ENCODE results near the gene DHRS7C. TPM values are rescaled to one million over a fixed set of nuclear protein-coding genes. Genes with fewer than 3 reads are reported as not detected.

The DHRS7C gene
- polyA plus RNA-seq, 1 donor (not counting 4 experiments of a cell fraction or from before 2014, with no cell fraction given) = not detected

GRCh38 chr17:9811086-9811485 is 19.7 kb upstream of the DHRS7C start:
- no peak for DNase-seq (ENCODE audit: low read depth, low spot score)
- Histone ChIP-seq H3K4me1 (ENCODE audit: control insufficient read depth, extremely low read depth, insufficient read depth, low read length) (no peaks in the 10 kb centered on the region), H2AFZ (ENCODE audit: control insufficient read depth, low read length) (no peak overlapping the region), H3K9ac (ENCODE audit: control insufficient read depth, extremely low read depth, insufficient read depth, low read length) (no peak overlapping the region), H3K9me3 (ENCODE audit: control insufficient read depth, low read depth, low read length) (no peaks in the 10 kb centered on the region), H3K79me2 (ENCODE audit: control insufficient read depth, insufficient read depth, low read length) (no peaks in the 10 kb centered on the region), H3K27ac (ENCODE audit: control insufficient read depth, insufficient read depth, low read length) (no peak overlapping the region), H3K27me3 (ENCODE audit: control insufficient read depth, extremely low read depth, insufficient read depth, low read length) (no peaks in the 10 kb centered on the region), H3K9me1 (ENCODE audit: control insufficient read depth, extremely low read depth, insufficient read depth, low read length) (no peaks in the 10 kb centered on the region), H3K4me3 (ENCODE audit: control insufficient read depth in 2 of 3, extremely low read depth in 1 of 3, insufficient read depth in 2 of 3, low read depth in 1 of 3, low read length in 3 of 3) (no peak overlapping the region), H3K4me2 (ENCODE audit: control insufficient read depth, extremely low read depth, insufficient read depth, low read depth, low read length) (no peak overlapping the region), H3K36me3 (ENCODE audit: control insufficient read depth in 2 of 2, extremely low read depth in 1 of 2, insufficient read depth in 2 of 2, low read length in 2 of 2) (no peaks in the 10 kb centered on the region), H4K20me1 (ENCODE audit: control insufficient read depth, extremely low read depth, insufficient read depth, low read length) (no peaks in the 10 kb centered on the region)
- dilution Hi-C loops (cut with MboI; ENCODE audit: extremely low pct_ligation_motif_present, low sequenced_read_pairs) = no loop called here
- no peak for TF ChIP-seq CTCF (optimal IDR thresholded peaks at IDR 0.05 in 1 of 3, IDR thresholded peaks at IDR 0.05 in 1 of 3, conservative IDR thresholded peaks at IDR 0.05 in 1 of 3; ENCODE audit: extremely low read depth in 1 of 3, insufficient read depth in 2 of 3, low read length in 3 of 3)
- TF ChIP-seq EZH2 (IDR thresholded peaks at IDR 0.05; ENCODE audit: low read length) = no peak
- FAIRE-seq = no peak

GRCh38 chr17:9810100-9810949 is 18.9 kb upstream of the DHRS7C start:
- no peaks in the 10 kb centered on the region for H3K79me2 ChIP-seq (ENCODE audit: control insufficient read depth, insufficient read depth, low read length)
- H3K27ac ChIP-seq (ENCODE audit: control insufficient read depth, insufficient read depth, low read length) = no peak overlapping the region
- no peak overlapping the region for H3K4me2 ChIP-seq (ENCODE audit: control insufficient read depth, extremely low read depth, insufficient read depth, low read depth, low read length)
- TF ChIP-seq EZH2 (IDR thresholded peaks at IDR 0.05; ENCODE audit: low read length) (no peak), CTCF (optimal IDR thresholded peaks at IDR 0.05 in 1 of 3, IDR thresholded peaks at IDR 0.05 in 1 of 3, conservative IDR thresholded peaks at IDR 0.05 in 1 of 3; ENCODE audit: extremely low read depth in 1 of 3, insufficient read depth in 2 of 3, low read length in 3 of 3) (no peak)
- H3K4me1 ChIP-seq (ENCODE audit: control insufficient read depth, extremely low read depth, insufficient read depth, low read length) = no peaks in the 10 kb centered on the region
- H2AFZ ChIP-seq (ENCODE audit: control insufficient read depth, low read length) = no peak overlapping the region
- dilution Hi-C loops (cut with MboI; ENCODE audit: extremely low pct_ligation_motif_present, low sequenced_read_pairs) = no loop called here
- H3K9me1 ChIP-seq (ENCODE audit: control insufficient read depth, extremely low read depth, insufficient read depth, low read length) = no peaks in the 10 kb centered on the region
- H4K20me1 ChIP-seq (ENCODE audit: control insufficient read depth, extremely low read depth, insufficient read depth, low read length) = no peaks in the 10 kb centered on the region
- H3K9ac ChIP-seq (ENCODE audit: control insufficient read depth, extremely low read depth, insufficient read depth, low read length) = no peak overlapping the region
- no peaks in the 10 kb centered on the region for H3K9me3 ChIP-seq (ENCODE audit: control insufficient read depth, low read depth, low read length)
- no peaks in the 10 kb centered on the region for H3K27me3 ChIP-seq (ENCODE audit: control insufficient read depth, extremely low read depth, insufficient read depth, low read length)
- H3K36me3 ChIP-seq (ENCODE audit: control insufficient read depth in 2 of 2, extremely low read depth in 1 of 2, insufficient read depth in 2 of 2, low read length in 2 of 2) = no peaks in the 10 kb centered on the region
- no peak overlapping the region for H3K4me3 ChIP-seq (ENCODE audit: control insufficient read depth in 2 of 3, extremely low read depth in 1 of 3, insufficient read depth in 2 of 3, low read depth in 1 of 3, low read length in 3 of 3)
- FAIRE-seq (no peak), DNase-seq (ENCODE audit: low read depth, low spot score) (no peak)
